ENCODE measurements around the gene ARHGEF4. TPM values are rescaled to one million over a fixed set of nuclear protein-coding genes. Genes with fewer than 3 reads are reported as not detected.

Gene ARHGEF4
- total and polyA plus RNA-seq, 10 donors = 0.19 to 0.88 (median 0.46) TPM; not detected in 2

DNA sequence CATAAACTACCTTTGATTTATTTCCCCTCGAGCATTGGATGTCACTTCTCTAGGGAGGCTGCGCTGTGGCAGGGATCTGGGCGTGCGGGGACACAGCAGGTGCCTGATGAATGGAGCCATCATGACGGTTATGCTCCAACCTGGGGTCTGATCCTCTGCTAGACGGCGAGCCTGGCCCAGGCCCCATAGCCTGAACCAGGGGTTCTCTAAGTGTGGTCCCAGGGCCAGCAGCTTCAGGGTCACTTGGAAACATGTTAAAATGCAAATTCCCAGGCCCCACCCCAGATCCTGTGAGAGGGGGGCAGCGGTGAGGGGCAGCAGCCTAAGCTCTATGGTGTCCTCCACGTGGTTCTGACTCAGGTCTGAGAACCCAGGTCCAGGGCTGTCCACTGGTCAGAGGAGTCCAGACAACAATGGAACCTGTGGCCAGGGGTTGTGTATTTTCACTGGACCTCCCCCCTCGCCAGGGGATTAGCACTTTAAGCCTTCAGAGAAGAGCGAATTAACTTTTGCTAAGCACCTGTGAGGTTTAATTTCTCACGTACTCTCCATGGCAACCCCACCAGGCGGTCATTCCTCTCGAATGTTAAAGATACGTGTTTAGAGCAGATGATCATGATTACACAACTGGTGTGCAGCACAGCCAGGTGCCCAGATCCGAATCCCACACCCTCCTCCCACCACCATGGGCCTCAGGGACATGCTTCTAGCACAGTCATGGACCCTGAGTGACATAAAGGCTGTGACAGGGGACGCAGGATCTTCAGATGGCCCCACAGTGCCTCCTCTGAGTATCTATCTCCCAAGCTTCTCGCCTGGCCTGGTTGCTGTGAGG is 1.6 kb upstream of the ARHGEF4 start:
- DNase-seq = peak; percentile 63
- TF ChIP-seq POLR2A (IDR thresholded peaks at IDR 0.05) (no peak), POLR2AphosphoS5 (IDR thresholded peaks at IDR 0.05) (no peak), CTCF (IDR thresholded peaks at IDR 0.05 in 8 of 11, conservative IDR thresholded peaks at IDR 0.05 in 3 of 11) (no peak)
- Histone ChIP-seq H3K4me3 (no peak overlapping the region), H3K27ac (no peak overlapping the region), H3K9me3 (no peaks in the 10 kb centered on the region), H3K27me3 (replicated peaks in 1 of 7) (peaks cover 4 to 85% (median 26%) of the 10 kb centered on the region in 7 donors), H3K36me3 (no peaks in the 10 kb centered on the region), H3K4me1 (peaks cover 0 to 18% (median 14%) of the 10 kb centered on the region in 6 donors)
- intact Hi-C loops (cut with DNase I; ENCODE audit: low total_unique reads) = no loop called here
- WGBS, 5 donors = 75 to 89% (median 85%) methylated on average over 16 to 18 of the region's 18 CpGs

- intact Hi-C loops (cut with DNase I; ENCODE audit: low total_unique reads) = no loop called here
- WGBS, 5 donors = 84 to 94% (median 87%) methylated on average over 6 to 7 of the region's 7 CpGs
- Histone ChIP-seq H3K4me3 (no peak overlapping the region), H3K36me3 (no peaks in the 10 kb centered on the region), H3K27ac (no peak overlapping the region), H3K27me3 (replicated peaks in 1 of 7) (peaks cover 4 to 90% (median 26%) of the 10 kb centered on the region in 7 donors), H3K9me3 (no peaks in the 10 kb centered on the region), H3K4me1 (peaks cover 0 to 18% (median 14%) of the 10 kb centered on the region in 6 donors)
- TF ChIP-seq POLR2AphosphoS5 (IDR thresholded peaks at IDR 0.05) = no peak
- no peak for TF ChIP-seq POLR2A (IDR thresholded peaks at IDR 0.05)
- TF ChIP-seq CTCF (IDR thresholded peaks at IDR 0.05 in 8 of 11, conservative IDR thresholded peaks at IDR 0.05 in 3 of 11) = no peak
- no peak for DNase-seq
Measured at GRCh38 chr2:130835766-130836015, 1.0 kb upstream of the ARHGEF4 start.

GRCh38 chr2:130837175-130837810 is 579 bp downstream of the ARHGEF4 start:
- H3K36me3 ChIP-seq = no peaks in the 10 kb centered on the region
- peak overlapping the region in 7 of 8 donors; percentile 19 to 64 (median 25) for H3K4me3 ChIP-seq
- TF ChIP-seq POLR2A (IDR thresholded peaks at IDR 0.05) (no peak), POLR2AphosphoS5 (IDR thresholded peaks at IDR 0.05) (no peak), CTCF (IDR thresholded peaks at IDR 0.05 in 8 of 11, conservative IDR thresholded peaks at IDR 0.05 in 3 of 11) (no peak)
- intact Hi-C loops (cut with DNase I; ENCODE audit: low total_unique reads) = no loop called here
- peaks cover 0 to 18% (median 14%) of the 10 kb centered on the region in 6 donors for H3K4me1 ChIP-seq
- WGBS, 5 donors = 5 to 7% (median 6%) methylated on average over 13 to 53 of the region's 53 CpGs; no CpG with 5 or more reads in 1 of the 5 donors
- H3K27me3 ChIP-seq (replicated peaks in 1 of 7) = peaks cover 4 to 83% (median 26%) of the 10 kb centered on the region in 7 donors
- no peak overlapping the region for H3K27ac ChIP-seq
- no peak for DNase-seq
- no peaks in the 10 kb centered on the region for H3K9me3 ChIP-seq

All from spleen (tissue), 11 donors.